Stimulated activated naive CD8-positive, alpha-beta T cell treated with anti-CD3 and anti-CD28 coated beads, Interleukin-15, Interleukin-2, amounts not matched to agents 100 ng/mL and 50 ng/mL, for 24 hours (primary cell): ENCODE measurements around the gene LMX1B.

Source experiments
- H3K27ac Mint-ChIP-seq: one replicate; pipeline ENCODE4 v1.8.0; 2021; ENCODE audit warnings: mild to moderate bottlenecking, mixed read lengths
- H3K27me3 Mint-ChIP-seq: one replicate; pipeline ENCODE4 v1.8.0; 2021; ENCODE audit warnings: mixed read lengths
- H3K36me3 Mint-ChIP-seq: one replicate; pipeline ENCODE4 v1.8.0; 2021; ENCODE audit warnings: low read depth, mixed read lengths
- H3K4me1 Mint-ChIP-seq: one replicate; pipeline ENCODE4 v1.8.0; 2021; ENCODE audit warnings: low read depth, mixed read lengths
- H3K4me3 Mint-ChIP-seq: one replicate; pipeline ENCODE4 v1.8.0; 2021; ENCODE audit warnings: mild to moderate bottlenecking, mixed read lengths
- H3K9me3 Mint-ChIP-seq: one replicate; pipeline ENCODE4 v1.8.0; 2021; ENCODE audit warnings: mixed read lengths

Gene LMX1B

DNA sequence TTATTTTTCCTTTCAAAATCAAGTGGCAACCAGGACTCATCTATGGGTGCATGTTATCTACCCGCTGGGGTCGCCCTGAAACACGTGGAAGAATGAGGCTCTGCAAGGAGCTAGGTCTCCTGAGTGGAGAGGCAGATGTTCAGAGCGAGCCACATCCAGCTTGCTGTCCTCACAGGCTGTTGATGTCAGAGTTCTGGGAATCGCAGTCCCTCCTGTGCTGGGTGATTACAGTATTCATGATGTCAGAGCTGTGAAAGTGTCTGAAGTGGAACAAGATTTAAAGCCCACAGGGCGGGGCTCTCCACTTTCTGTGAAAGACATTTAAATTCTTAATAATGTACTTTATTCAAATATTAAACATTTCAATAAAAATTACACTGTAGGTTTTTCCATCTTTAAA is 24.4 kb upstream of the LMX1B start:
- H3K27ac Mint-ChIP-seq, result no peak overlapping the region
- no peaks in the 10 kb centered on the region for H3K9me3 Mint-ChIP-seq
- peaks cover 70% of the 10 kb centered on the region for H3K27me3 Mint-ChIP-seq
- H3K36me3 Mint-ChIP-seq, result no peaks in the 10 kb centered on the region
- no peaks in the 10 kb centered on the region for H3K4me1 Mint-ChIP-seq
- H3K4me3 Mint-ChIP-seq, result no peak overlapping the region

GRCh38 chr9:126591083-126591482 is 22.6 kb upstream of the LMX1B start:
- Mint-ChIP-seq H3K4me1 (no peaks in the 10 kb centered on the region), H3K27me3 (peaks cover 73% of the 10 kb centered on the region), H3K27ac (no peak overlapping the region), H3K9me3 (no peaks in the 10 kb centered on the region), H3K36me3 (no peaks in the 10 kb centered on the region), H3K4me3 (no peak overlapping the region)

- Mint-ChIP-seq H3K27me3 (peaks cover 70% of the 10 kb centered on the region), H3K36me3 (no peaks in the 10 kb centered on the region), H3K9me3 (no peaks in the 10 kb centered on the region), H3K4me1 (no peaks in the 10 kb centered on the region), H3K27ac (no peak overlapping the region), H3K4me3 (no peak overlapping the region)
These were observed 21.8 kb upstream of the LMX1B start for GRCh38 chr9:126591922-126592321.

DNA sequence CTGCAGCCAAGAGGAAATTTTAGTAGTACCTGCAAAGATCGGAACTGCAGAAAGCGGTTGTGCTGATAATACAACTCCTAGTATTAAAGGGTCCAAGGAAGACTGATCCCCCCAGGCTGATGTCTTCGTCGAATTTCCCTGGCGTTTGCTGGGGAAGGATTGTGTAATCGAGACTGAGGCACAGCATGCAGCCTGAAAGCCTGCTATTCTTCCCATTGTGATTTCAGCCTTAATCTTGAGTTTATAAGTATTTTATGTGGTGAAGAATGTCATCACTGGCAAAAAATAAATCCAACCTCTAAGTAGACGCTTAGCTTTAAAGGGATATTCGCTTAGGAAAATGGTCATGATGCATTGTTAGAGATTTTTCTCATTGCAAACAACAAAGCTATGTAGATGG is 21.3 kb upstream of the LMX1B start:
- peaks cover 70% of the 10 kb centered on the region for H3K27me3 Mint-ChIP-seq
- H3K27ac Mint-ChIP-seq, result no peak overlapping the region
- no peaks in the 10 kb centered on the region for H3K9me3 Mint-ChIP-seq
- no peak overlapping the region for H3K4me3 Mint-ChIP-seq
- H3K36me3 Mint-ChIP-seq, result no peaks in the 10 kb centered on the region
- H3K4me1 Mint-ChIP-seq, result no peaks in the 10 kb centered on the region

GRCh38 chr9:126595982-126596381 is 17.7 kb upstream of the LMX1B start:
- H3K4me1 Mint-ChIP-seq, result no peaks in the 10 kb centered on the region
- H3K27ac Mint-ChIP-seq, result no peak overlapping the region
- peaks cover 75% of the 10 kb centered on the region for H3K27me3 Mint-ChIP-seq
- no peak overlapping the region for H3K4me3 Mint-ChIP-seq
- H3K36me3 Mint-ChIP-seq, result no peaks in the 10 kb centered on the region
- H3K9me3 Mint-ChIP-seq, result no peaks in the 10 kb centered on the region

DNA sequence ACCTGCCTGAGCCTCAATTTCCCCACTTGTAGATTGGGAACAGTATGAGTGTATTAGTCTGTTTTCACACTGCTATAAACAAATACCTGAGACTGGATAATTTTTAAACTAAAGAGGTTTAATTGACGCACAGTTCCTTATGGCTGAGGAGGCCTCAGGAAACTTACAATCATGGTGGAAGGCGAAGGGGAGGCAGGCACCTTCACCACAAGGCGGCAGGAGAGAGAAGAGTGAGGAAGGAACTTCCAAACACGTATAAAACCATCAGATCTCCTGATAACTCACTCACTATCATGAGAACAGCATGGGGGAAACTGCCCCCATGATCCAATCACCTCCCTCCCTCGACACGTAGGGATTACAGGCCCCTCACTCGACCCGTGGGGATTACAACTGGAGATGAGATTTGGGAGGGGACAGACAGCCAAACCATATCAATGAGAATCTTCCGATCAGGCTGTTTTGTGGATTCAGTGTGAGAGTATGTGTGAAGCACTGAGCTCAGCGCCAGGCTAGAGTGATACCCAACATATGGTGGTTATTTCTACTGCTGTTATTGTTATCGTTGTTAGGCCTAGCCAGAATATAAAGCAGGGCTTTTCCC is 14.6 kb upstream of the LMX1B start:
- H3K9me3 Mint-ChIP-seq, result no peaks in the 10 kb centered on the region
- H3K27me3 Mint-ChIP-seq, result peaks cover 62% of the 10 kb centered on the region
- no peak overlapping the region for H3K27ac Mint-ChIP-seq
- H3K4me1 Mint-ChIP-seq, result no peaks in the 10 kb centered on the region
- no peak overlapping the region for H3K4me3 Mint-ChIP-seq
- H3K36me3 Mint-ChIP-seq, result no peaks in the 10 kb centered on the region

GRCh38 chr9:126604059-126605055 is 9.4 kb upstream of the LMX1B start:
- H3K27me3 Mint-ChIP-seq, result peaks cover 64% of the 10 kb centered on the region
- no peaks in the 10 kb centered on the region for H3K36me3 Mint-ChIP-seq
- no peak overlapping the region for H3K4me3 Mint-ChIP-seq
- peak overlapping the region; percentile 1 for H3K27ac Mint-ChIP-seq
- H3K9me3 Mint-ChIP-seq, result no peaks in the 10 kb centered on the region
- H3K4me1 Mint-ChIP-seq, result no peaks in the 10 kb centered on the region

DNA sequence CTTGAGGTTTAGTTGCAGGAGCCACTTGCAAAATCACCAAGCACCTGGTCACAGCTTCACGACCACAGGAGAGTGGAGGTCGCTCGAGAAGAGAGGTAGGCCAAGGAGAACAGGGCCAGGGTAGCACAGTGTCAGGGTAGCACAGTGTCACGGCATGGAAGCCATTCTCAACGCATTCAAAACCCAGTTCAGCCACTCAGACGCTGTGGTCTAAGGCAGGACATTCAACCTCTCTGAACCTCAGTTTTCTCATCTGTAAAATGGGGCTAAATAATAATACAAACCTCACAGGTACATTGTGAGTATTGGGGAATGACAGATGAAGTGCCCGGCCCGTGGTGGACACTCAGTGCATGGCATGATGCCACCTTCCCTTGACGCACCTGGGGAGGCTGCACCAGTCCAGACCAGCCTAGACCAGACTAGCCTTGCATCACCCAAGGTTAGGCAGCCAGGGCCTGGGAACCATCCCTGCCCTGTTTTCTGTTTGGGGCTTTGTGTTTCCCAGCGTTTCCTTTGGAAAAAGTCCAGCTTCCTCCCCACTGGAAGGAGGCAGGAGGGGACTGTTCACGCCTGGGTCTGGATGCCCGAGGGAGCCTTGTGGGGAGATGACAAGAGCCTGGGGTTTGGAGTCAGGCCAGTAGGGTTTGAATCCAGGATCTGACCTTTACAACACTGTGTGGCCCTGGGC is 7.8 kb upstream of the LMX1B start:
- H3K36me3 Mint-ChIP-seq, result no peaks in the 10 kb centered on the region
- no peak overlapping the region for H3K27ac Mint-ChIP-seq
- H3K4me3 Mint-ChIP-seq, result no peak overlapping the region
- no peaks in the 10 kb centered on the region for H3K9me3 Mint-ChIP-seq
- no peaks in the 10 kb centered on the region for H3K4me1 Mint-ChIP-seq
- peaks cover 66% of the 10 kb centered on the region for H3K27me3 Mint-ChIP-seq

DNA sequence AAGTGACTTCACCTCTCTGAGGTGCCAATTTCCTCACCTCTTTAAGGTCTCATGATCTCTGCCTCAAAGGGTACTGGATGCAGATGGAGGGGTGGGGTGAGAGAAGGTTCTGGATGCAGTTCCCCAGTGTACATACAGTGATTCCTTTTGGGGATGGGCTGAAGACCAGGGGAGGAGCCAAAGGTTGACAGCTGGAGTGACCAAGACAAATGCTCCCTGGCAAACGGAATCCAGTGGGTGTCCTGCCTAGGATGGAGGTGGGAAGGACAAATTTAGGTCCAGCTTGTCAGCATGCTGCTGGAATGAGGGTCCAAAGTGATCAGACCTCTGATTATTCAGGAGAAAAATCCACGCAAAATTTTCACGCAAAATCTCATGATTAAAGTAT is 7.3 kb upstream of the LMX1B start:
- Mint-ChIP-seq H3K4me3 (no peak overlapping the region), H3K27me3 (peaks cover 66% of the 10 kb centered on the region), H3K36me3 (no peaks in the 10 kb centered on the region), H3K4me1 (peaks cover 4% of the 10 kb centered on the region), H3K27ac (no peak overlapping the region), H3K9me3 (no peaks in the 10 kb centered on the region)

DNA sequence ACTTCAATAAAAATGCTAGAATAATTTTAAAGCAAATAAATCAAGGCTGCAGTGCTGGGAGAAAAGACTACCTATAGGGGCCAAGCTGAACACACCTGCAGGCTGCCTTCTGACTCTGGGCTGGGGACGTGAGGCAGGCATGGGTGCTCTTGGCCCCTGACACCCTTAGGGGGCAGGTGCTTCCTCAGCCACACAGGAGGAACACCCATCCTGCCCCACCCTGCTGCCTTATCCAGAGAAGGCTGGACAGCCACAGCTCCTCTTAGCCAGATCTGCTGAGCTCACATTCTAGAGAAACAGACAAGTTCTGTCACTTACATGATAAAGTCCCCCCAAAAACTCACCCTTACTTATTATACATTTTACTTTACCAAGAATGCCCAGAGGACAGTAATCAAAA is 6.6 kb upstream of the LMX1B start:
- peaks cover 70% of the 10 kb centered on the region for H3K27me3 Mint-ChIP-seq
- H3K4me1 Mint-ChIP-seq, result peaks cover 8% of the 10 kb centered on the region
- H3K4me3 Mint-ChIP-seq, result no peak overlapping the region
- no peaks in the 10 kb centered on the region for H3K9me3 Mint-ChIP-seq
- no peaks in the 10 kb centered on the region for H3K36me3 Mint-ChIP-seq
- H3K27ac Mint-ChIP-seq, result no peak overlapping the region

GRCh38 chr9:126607731-126608130 is 6.0 kb upstream of the LMX1B start:
- Mint-ChIP-seq H3K4me1 (peaks cover 10% of the 10 kb centered on the region), H3K4me3 (no peak overlapping the region), H3K27me3 (peaks cover 72% of the 10 kb centered on the region), H3K27ac (no peak overlapping the region), H3K9me3 (no peaks in the 10 kb centered on the region), H3K36me3 (no peaks in the 10 kb centered on the region)

DNA sequence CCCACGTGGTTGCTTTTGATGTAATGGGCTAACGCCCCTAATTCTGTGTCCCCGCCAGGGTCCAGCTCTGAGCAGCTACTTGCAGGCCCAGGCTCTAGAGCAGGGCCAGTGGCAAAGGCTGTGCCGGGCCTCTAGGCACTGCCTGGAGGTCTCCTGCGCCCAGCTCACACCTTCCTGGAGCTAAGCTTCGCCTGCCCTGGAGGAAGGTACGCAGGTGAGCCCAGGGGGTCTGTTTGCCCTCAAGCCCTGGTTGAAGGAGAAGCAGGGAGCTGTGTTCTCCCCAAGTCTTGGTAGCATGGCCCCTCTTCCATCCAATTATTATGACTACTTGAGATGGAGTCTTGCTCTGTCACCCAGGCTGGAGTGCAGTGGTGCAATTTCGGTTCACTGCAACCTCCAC is 5.2 kb upstream of the LMX1B start:
- Mint-ChIP-seq H3K36me3 (no peaks in the 10 kb centered on the region), H3K4me1 (peaks cover 13% of the 10 kb centered on the region), H3K27me3 (peaks cover 76% of the 10 kb centered on the region), H3K4me3 (no peak overlapping the region), H3K9me3 (no peaks in the 10 kb centered on the region), H3K27ac (no peak overlapping the region)

GRCh38 chr9:126609191-126609590 is 4.5 kb upstream of the LMX1B start:
- Mint-ChIP-seq H3K9me3 (no peaks in the 10 kb centered on the region), H3K4me1 (peaks cover 13% of the 10 kb centered on the region), H3K27me3 (peaks cover 71% of the 10 kb centered on the region), H3K4me3 (no peak overlapping the region), H3K27ac (no peak overlapping the region), H3K36me3 (no peaks in the 10 kb centered on the region)

GRCh38 chr9:126609711-126610388 is 3.9 kb upstream of the LMX1B start:
- Mint-ChIP-seq H3K27ac (no peak overlapping the region), H3K9me3 (no peaks in the 10 kb centered on the region), H3K27me3 (peaks cover 76% of the 10 kb centered on the region), H3K4me1 (peaks cover 19% of the 10 kb centered on the region), H3K36me3 (no peaks in the 10 kb centered on the region), H3K4me3 (no peak overlapping the region)

DNA sequence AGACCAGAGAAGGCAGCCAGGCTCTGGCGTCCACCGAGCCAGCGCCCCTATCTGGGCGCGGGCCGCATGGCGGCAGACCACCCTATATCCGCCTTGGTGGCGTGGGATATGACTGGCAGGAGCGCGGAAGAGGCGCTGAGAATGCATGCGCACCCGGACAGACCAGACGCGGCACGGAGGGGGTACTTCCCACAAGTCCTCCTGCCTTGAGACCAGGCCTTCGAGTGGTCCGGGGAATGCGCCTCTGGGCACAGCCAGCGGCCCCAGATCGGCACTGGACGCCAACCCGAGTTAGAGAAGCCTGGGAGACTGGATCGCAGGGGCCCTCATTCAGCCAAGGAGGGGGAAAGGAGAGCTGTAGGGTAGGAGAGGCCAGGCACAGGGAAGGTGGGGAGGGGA is 2.5 kb upstream of the LMX1B start:
- no peaks in the 10 kb centered on the region for H3K36me3 Mint-ChIP-seq
- H3K4me3 Mint-ChIP-seq, result peak overlapping the region; percentile 30
- no peak overlapping the region for H3K27ac Mint-ChIP-seq
- H3K9me3 Mint-ChIP-seq, result no peaks in the 10 kb centered on the region
- H3K4me1 Mint-ChIP-seq, result peaks cover 19% of the 10 kb centered on the region
- H3K27me3 Mint-ChIP-seq, result peaks cover 74% of the 10 kb centered on the region
